Mucosa of stomach (tissue), 1 donor: ENCODE results near the gene EEF1A1.
"Not testable (repeated sequence)": the region's sequence is repeated elsewhere in the genome, so short reads cannot be mapped to it uniquely, and the experiment has no call there.

Experiments
- H3K27me3 ChIP-seq: one replicate; pipeline ENCODE4 v1.7.0; 2013; ENCODE audit warnings: mild to moderate bottlenecking, low read length; ENCODE audit not compliant: control insufficient read depth, insufficient read depth
- H3K36me3 ChIP-seq: one replicate; pipeline ENCODE4 v1.7.0; 2013; ENCODE audit warnings: low read length; ENCODE audit not compliant: control insufficient read depth, insufficient read depth
- H3K4me1 ChIP-seq: one replicate; pipeline ENCODE4 v1.7.0; 2013; ENCODE audit warnings: mild to moderate bottlenecking, low read length; ENCODE audit not compliant: control insufficient read depth, insufficient read depth
- H3K4me3 ChIP-seq: one replicate; pipeline ENCODE4 v1.7.0; 2013; ENCODE audit warnings: low read length
- H3K9ac ChIP-seq: one replicate; pipeline ENCODE4 v1.7.0; 2013; ENCODE audit warnings: mild to moderate bottlenecking, low read length, moderate library complexity
- H3K9me3 ChIP-seq: one replicate; pipeline ENCODE4 v1.7.0; 2013; ENCODE audit warnings: mild to moderate bottlenecking, low read length, moderate library complexity; ENCODE audit not compliant: control insufficient read depth
- donor health status: Pancreatic carcinoma.

The EEF1A1 gene

DNA sequence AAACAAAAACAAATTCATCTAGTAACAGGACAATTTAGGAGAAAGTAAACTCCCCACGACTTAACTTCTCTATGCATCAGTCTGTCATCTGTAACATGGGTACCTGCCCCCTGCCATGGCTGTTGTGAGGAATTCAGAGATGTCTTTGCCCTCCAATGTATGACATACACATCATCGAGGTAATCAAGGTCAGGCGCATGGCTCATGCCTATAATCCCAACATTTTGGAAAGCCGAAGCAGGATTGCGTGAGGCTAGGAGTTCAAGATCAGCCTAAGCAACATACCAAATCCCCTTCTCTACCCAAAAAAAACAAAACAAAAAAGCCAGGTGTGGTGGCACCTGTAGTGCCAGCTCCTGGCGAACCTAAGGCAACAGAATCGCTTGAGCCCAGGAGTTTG is 9.0 kb downstream of the EEF1A1 start:
- no peaks in the 10 kb centered on the region for H3K9me3 ChIP-seq
- no peaks in the 10 kb centered on the region for H3K27me3 ChIP-seq
- peaks cover 12% of the 10 kb centered on the region for H3K4me1 ChIP-seq
- no peaks in the 10 kb centered on the region for H3K36me3 ChIP-seq
- H3K9ac ChIP-seq: no peak overlapping the region
- no peak overlapping the region for H3K4me3 ChIP-seq

DNA sequence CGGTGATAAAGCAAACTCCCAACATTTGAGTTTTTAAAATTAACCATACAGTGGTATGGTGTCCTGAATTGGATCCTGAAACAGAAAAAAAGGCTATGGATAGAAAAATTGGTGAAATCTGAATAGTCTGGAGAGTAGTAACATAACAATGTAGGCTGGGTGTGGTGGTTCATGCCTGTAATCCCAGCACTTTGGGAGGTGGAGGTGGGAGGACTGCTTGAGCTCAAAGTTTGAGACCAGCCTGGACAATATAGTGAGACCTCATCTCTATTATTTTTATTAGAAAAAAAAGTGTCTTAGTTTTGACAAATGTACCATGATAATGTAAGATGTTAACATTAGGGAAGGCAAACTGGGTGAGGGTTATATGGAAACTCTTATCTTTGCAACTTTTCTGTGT is 11.0 kb downstream of the EEF1A1 start:
- no peaks in the 10 kb centered on the region for H3K9me3 ChIP-seq
- H3K4me3 ChIP-seq: no peak overlapping the region
- no peaks in the 10 kb centered on the region for H3K27me3 ChIP-seq
- H3K36me3 ChIP-seq: no peaks in the 10 kb centered on the region
- H3K9ac ChIP-seq: no peak overlapping the region
- no peaks in the 10 kb centered on the region for H3K4me1 ChIP-seq

DNA sequence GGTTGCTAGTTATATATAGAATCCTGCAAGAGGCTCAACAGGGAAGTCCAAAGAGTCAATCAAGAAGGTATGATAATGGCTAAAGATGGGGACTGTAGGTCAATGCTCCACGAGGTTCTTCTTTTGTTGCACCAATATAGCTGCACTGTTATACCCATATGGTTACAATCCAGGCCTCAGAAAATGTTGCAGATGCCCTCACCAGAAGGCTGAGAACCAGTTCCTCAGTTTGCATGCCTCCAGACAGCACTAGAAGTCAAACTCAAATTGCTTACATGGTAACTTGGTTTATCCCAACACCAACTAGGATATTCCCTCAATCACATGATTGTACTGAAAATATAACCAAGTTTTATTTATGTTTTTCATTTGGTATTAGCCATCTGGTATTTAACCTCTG is 12.1 kb downstream of the EEF1A1 start:
- Histone ChIP-seq H3K9ac (no peak overlapping the region), H3K9me3 (no peaks in the 10 kb centered on the region), H3K27me3 (no peaks in the 10 kb centered on the region), H3K36me3 (no peaks in the 10 kb centered on the region), H3K4me3 (no peak overlapping the region), H3K4me1 (no peaks in the 10 kb centered on the region)

DNA sequence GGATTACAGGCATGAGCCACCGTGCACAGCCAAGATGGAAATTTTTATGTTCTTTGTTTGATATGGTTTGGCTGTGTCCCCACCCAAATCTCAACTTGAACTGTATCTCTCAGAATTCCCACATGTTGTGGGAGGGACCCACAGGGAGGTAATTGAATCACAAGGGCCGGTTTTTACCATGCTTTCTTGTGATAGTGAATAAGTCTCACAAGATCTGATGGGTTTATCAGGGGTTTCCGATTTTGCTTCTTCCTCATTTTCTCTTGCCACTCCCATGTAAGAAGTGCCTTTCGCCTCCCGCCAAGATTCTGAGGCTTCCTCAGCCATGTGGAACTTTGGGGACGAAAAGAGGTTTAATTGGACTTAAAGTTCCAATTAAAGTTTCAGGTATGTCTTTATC is 14.6 kb downstream of the EEF1A1 start:
- Histone ChIP-seq H3K9ac (no peak overlapping the region), H3K27me3 (no peaks in the 10 kb centered on the region), H3K36me3 (no peaks in the 10 kb centered on the region), H3K4me3 (no peak overlapping the region), H3K9me3 (no peaks in the 10 kb centered on the region), H3K4me1 (no peaks in the 10 kb centered on the region)

DNA sequence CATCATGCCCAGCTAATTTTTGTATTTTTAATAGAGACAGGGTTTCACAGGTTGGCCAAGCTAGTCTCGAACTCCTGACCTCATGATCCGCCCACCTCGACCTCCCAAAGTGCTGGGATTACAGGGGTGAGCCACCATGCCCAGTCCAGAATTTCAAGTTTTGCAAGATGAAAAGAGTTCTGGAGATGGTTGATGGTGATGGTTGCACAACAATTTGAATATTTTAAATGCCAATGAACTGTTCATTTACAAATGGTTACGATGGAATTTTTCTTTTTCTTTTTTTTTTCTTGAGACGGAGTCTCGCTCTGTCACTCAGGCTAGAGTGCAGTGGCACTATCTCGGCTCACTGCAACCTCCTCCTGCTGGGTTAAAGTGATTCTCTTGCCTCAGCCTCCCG is 15.1 kb downstream of the EEF1A1 start:
- not testable (repeated sequence) for H3K36me3 ChIP-seq, H3K4me1 ChIP-seq, H3K27me3 ChIP-seq, H3K4me3 ChIP-seq, H3K9ac ChIP-seq, H3K9me3 ChIP-seq

DNA sequence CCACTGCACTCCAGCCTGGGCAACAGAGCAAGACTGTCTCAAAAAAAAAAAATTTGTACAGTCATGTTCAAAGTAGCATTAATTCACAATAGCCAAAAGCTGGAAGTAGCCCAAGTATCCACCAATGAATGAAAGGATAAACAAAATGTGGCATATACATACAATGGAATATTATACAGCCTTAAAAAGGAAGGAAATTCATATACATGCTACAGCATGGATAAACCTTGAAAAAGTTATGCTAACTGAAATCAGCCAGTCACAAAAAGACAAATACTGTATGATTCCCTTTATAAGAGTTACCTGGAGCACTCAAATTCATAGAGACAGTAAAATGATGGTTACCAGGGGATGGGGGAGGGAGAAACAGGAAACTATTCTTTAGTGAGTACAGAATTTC is 15.7 kb downstream of the EEF1A1 start:
- no peak overlapping the region for H3K4me3 ChIP-seq
- no peaks in the 10 kb centered on the region for H3K9me3 ChIP-seq
- H3K9ac ChIP-seq: no peak overlapping the region
- H3K27me3 ChIP-seq: no peaks in the 10 kb centered on the region
- H3K36me3 ChIP-seq: no peaks in the 10 kb centered on the region
- H3K4me1 ChIP-seq: no peaks in the 10 kb centered on the region

DNA sequence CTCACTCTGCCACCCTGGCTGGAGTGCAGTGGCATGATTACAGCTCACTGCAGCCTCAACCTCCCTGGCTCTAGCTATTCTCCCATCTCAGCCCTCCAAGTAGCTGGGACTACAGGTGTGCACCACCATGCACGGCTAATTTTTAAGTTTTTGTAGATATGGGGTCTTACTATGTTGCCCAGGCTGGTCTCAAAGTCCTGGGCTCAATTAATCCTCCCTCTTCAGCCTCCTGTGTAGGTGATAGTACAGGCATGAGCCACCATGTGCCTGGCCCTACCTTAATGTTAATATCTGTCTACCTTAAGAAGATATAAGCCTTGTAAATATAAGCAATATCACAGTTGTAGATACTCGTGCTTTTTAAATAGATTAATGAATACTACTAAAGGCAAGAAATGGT is 16.7 kb downstream of the EEF1A1 start:
- Histone ChIP-seq H3K4me1 (no peaks in the 10 kb centered on the region), H3K36me3 (no peaks in the 10 kb centered on the region), H3K27me3 (no peaks in the 10 kb centered on the region), H3K4me3 (no peak overlapping the region), H3K9ac (no peak overlapping the region), H3K9me3 (no peaks in the 10 kb centered on the region)

DNA sequence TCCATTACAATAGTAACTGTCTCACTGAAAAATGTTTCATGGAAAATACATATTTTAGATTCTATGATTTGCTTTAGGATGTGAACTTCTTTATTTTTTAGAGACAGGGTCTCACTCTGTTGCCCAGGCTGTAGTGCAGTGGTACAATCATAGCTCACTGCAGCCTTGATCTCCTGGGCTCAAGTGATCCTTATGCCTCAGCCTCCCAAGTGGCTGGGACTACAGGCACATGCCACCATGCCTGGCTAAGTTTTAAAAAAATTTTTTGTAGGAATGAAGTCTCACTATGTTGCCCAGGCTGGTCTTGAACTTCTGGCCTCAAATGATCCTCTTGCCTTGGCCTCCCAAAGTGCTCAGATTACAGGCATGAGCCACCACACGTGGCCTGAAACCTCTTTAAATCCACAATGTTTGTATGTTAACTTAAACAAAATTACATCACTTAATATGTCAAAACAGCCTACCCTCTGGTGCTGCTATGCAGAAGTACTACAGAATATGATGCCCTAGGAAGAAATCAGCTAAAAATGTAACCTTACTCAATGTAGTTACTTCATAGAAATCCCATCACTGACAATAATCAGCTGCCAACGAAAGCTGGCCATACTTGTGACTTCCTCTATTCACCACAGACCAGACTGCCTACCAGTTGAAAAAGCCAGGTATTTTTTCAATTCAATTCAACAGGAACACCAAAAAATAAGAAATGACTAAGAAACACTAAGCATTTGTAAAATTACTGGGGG is 17.6 kb downstream of the EEF1A1 start:
- H3K36me3 ChIP-seq: no peaks in the 10 kb centered on the region

DNA sequence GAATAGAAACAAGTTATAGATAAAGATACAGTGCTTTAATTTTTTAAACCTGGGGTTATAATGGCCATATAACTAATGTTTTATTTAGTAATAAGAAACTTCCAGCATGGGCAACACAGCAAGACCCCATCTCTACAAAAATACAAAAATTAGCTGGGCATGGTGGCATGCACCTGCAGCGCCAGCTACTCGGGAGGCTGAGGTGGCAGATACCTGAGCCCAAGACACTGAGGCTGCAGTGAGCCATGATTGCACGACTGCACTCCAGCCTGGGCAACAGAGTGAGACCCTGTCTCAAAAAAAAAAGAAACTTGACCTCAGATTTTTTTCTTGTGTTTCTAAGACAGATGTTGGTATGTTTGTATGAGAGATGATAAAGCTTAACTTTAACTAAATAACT is 22.9 kb downstream of the EEF1A1 start:
- H3K27me3 ChIP-seq: no peaks in the 10 kb centered on the region
- H3K4me3 ChIP-seq: no peak overlapping the region
- H3K9me3 ChIP-seq: no peaks in the 10 kb centered on the region
- H3K36me3 ChIP-seq: no peaks in the 10 kb centered on the region
- H3K9ac ChIP-seq: no peak overlapping the region
- no peaks in the 10 kb centered on the region for H3K4me1 ChIP-seq

More for the DNA sequence above, 17.6 kb downstream of the EEF1A1 start:
- H3K4me3 ChIP-seq: no peak overlapping the region
- H3K9me3 ChIP-seq: no peaks in the 10 kb centered on the region
- H3K4me1 ChIP-seq: no peaks in the 10 kb centered on the region
- H3K27me3 ChIP-seq: no peaks in the 10 kb centered on the region
- H3K9ac ChIP-seq: no peak overlapping the region

DNA sequence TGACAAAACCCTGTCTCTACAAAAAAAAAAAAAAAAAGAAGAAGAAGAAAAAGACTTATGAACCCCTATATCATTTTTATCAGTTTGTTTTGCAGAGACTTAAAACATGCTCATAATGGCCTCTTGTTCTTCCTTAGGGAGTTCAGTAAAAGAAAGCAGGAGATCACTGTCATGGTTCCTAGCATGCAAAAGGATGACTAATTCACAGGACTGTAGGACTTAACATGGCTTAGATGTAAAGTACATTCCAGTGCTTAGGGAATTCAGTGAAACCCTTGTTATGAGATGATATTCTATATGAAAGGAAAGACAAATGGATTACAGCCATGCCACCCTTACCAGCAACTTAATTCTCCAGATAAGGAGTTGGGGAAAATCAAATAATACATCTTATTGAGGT is 29.5 kb downstream of the EEF1A1 start:
- no peaks in the 10 kb centered on the region for H3K27me3 ChIP-seq
- no peaks in the 10 kb centered on the region for H3K4me1 ChIP-seq
- no peaks in the 10 kb centered on the region for H3K9me3 ChIP-seq
- no peak overlapping the region for H3K9ac ChIP-seq
- H3K4me3 ChIP-seq: no peak overlapping the region
- H3K36me3 ChIP-seq: no peaks in the 10 kb centered on the region

DNA sequence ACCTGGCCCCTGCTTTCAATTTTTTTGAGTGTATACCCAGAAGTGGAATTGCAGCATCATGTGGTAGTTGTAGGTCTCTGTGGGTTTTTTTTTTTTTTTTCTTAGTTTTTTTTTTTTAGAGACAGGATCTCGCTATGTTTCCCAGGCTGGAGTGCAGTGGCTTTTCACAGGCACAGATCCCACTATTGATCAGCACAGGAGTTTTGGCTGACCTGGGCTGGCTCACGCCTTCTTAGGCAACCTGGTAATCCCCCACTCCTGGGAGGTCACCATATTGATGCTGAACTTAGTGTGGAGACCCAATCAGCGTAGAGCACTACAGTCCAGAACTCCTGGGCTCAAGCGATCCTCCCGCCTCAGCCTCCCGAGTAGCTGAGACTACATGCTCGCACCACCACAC is 33.4 kb downstream of the EEF1A1 start:
- no peak overlapping the region for H3K4me3 ChIP-seq
- no peaks in the 10 kb centered on the region for H3K27me3 ChIP-seq
- no peaks in the 10 kb centered on the region for H3K9me3 ChIP-seq
- H3K4me1 ChIP-seq: no peaks in the 10 kb centered on the region
- H3K9ac ChIP-seq: no peak overlapping the region
- no peaks in the 10 kb centered on the region for H3K36me3 ChIP-seq

DNA sequence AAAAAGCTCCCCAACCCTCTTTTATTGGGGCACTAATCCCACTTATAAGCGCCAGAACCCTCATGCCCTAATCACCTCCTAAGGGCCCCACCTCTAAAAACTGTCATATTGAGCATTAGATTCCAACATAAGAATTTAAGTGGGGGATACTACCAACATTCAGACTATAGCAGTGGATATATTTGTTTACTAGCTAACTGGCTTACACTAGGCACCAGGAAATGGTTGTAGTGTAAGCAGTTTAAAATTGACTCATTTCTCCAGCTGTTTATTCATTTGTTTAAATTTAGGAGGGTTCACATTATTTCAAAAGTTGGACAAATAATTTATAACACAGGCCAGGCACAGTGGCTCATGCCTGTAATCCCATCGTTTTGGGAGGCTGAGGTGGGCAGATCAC is 36.4 kb downstream of the EEF1A1 start:
- H3K36me3 ChIP-seq: no peaks in the 10 kb centered on the region
- no peaks in the 10 kb centered on the region for H3K9me3 ChIP-seq
- peaks cover 11% of the 10 kb centered on the region for H3K4me1 ChIP-seq
- H3K27me3 ChIP-seq: no peaks in the 10 kb centered on the region
- H3K9ac ChIP-seq: no peak overlapping the region
- no peak overlapping the region for H3K4me3 ChIP-seq

DNA sequence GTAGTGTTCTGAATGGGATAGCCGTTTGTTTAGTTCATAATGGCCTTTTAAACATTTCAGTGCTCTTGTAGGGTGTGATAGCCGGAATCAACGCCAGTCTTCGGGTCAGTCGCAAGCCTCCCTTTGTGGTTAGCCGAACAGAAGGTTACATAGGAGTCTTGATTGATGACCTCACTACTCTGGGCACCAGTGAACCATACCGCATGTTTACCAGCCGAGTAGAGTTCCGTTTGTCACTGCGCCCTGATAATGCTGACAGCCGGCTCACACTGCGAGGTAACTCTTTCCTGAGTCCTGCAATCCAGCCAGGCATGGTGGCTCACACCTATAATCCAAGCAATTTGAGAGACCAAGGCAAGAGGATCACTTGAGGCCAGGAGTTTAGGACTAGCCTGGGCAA is 38.9 kb downstream of the EEF1A1 start:
- Histone ChIP-seq H3K27me3 (no peaks in the 10 kb centered on the region), H3K36me3 (no peaks in the 10 kb centered on the region), H3K4me3 (no peak overlapping the region), H3K9ac (no peak overlapping the region), H3K9me3 (no peaks in the 10 kb centered on the region), H3K4me1 (peaks cover 11% of the 10 kb centered on the region)
